Fibroblast of villous mesenchyme (primary cell): ENCODE results near the gene MGAT1. TPM values are rescaled to one million over a fixed set of nuclear protein-coding genes. Genes with fewer than 3 reads are reported as not detected.

ENCODE experiments used
- DNase-seq: peaks from one replicate; pipeline ENCODE4 v3.0.0-alpha.2; 2010; ENCODE audit warnings: low read depth
- H3K4me3 ChIP-seq: 2 replicates; pipeline ENCODE4 v1.5.1; 2011; ENCODE audit warnings: low read depth, mild to moderate bottlenecking, low read length
- CTCF ChIP-seq: IDR thresholded peaks from 2 replicates; pipeline ENCODE4 v1.5.1; 2012; ENCODE audit warnings: low read depth, mild to moderate bottlenecking, low read length; ENCODE audit not compliant: insufficient read depth
- total RNA-seq: library from RNA; depleted of rRNA; stranded (reverse); fragments of >200 nt; gene quantifications from 2 replicates; pipeline ENCODE4 v1.2.3, GENCODE V29; 2012

MGAT1 gene
- total RNA-seq, 1 donor, result 104 TPM

- TF ChIP-seq CTCF, result no peak
- DNase-seq, result peak; percentile 46
- H3K4me3 ChIP-seq, result no peak overlapping the region
Measured at GRCh38 chr5:180824630-180825476, 22.2 kb upstream of the MGAT1 start.

- no peak overlapping the region for H3K4me3 ChIP-seq
- no peak for TF ChIP-seq CTCF
- DNase-seq, result no peak
Measured at GRCh38 chr5:180823940-180824629, 21.5 kb upstream of the MGAT1 start.

GRCh38 chr5:180823346-180823745 is 20.7 kb upstream of the MGAT1 start:
- H3K4me3 ChIP-seq, result no peak overlapping the region
- no peak for DNase-seq
- no peak for TF ChIP-seq CTCF

- DNase-seq, result no peak
- TF ChIP-seq CTCF, result no peak
- no peak overlapping the region for H3K4me3 ChIP-seq
Measured at GRCh38 chr5:180821538-180821937, 18.9 kb upstream of the MGAT1 start.

GRCh38 chr5:180820788-180821321 is 18.2 kb upstream of the MGAT1 start:
- TF ChIP-seq CTCF, result no peak
- H3K4me3 ChIP-seq, result no peak overlapping the region
- peak; percentile 90 for DNase-seq

GRCh38 chr5:180818677-180819341 is 16.2 kb upstream of the MGAT1 start:
- H3K4me3 ChIP-seq, result no peak overlapping the region
- no peak for DNase-seq
- no peak for TF ChIP-seq CTCF
